ENCODE measurements around the gene CAPS2.

CAPS2 gene

DNA sequence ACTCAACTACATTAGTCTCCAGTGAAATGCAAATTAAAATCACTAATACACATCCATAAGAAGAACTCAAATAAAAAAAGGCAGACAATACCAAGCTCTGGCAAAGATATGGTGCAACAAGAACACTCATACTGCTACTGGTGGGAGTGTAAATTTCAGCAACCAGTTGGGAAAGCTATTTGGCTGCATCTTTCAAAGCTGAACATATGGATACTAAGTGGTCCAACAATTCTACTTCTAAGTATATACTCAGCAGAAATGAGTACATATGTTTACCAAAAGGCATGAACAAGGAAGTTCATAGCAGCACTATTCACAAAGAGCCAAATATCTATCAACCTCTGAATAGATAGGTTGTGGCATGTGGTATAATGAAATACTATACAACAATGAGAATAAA lies 27.3 kb downstream of the CAPS2 start:
- DNase-seq = no peak

DNA sequence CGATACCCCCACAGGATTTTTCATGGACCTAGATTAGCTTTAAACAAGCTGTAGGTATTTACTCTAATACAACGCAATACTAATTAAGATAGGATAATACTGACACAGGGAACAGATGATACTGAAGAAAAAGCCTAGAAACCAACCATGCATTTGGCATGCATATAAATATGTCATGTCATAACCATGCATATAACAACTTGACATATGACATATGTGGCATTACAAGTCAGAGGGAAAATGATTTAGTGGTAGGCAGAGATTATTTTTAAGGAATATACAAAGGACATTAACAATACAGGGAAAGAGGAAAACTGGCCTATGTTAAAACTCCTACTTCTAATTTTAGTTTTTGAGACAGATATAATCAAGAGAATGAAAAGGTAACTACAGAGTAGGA lies 27.9 kb downstream of the CAPS2 start:
- no peak for DNase-seq

DNA sequence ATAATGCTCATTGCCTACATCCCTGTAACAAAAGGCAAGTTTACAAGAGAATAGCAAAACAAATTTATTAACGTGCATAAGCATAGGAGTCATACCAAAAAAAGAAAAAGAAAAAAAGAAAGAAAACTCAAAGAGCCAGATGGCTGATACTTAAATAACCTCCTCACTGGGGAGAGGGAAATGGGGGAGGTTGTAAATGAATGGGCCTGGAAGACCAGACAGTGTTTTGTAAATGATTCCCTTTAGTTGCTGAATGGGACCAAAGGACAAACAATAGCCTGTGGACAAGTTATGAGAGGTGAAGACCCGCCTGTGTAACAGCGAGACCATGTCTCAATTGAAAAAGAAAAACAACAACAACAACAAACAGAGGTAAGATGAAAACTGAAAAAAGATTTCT lies 35.3 kb downstream of the CAPS2 start:
- DNase-seq = no peak

DNA sequence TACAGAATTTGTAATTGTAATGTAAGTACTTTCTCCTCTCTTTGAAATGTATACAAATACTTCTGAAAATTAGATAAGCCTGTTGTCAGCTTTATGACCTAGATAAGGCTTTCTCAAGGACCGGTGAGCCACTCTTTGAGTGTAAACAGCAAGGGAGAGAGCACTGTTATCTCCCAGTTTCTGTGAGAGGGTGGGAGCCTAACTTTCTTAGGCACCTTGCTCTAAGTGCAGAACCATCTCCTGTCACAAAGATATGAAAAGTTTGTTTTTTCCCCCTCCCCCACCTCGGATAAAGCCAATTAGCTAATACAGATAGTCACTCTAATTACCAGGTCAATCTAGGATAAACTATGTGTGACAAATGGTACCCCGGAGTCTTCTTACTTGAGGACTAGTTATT lies 35.8 kb downstream of the CAPS2 start:
- DNase-seq = no peak

GRCh38 chr12:75291014-75291413 lies 39.1 kb downstream of the CAPS2 start:
- no peak for DNase-seq

DNA sequence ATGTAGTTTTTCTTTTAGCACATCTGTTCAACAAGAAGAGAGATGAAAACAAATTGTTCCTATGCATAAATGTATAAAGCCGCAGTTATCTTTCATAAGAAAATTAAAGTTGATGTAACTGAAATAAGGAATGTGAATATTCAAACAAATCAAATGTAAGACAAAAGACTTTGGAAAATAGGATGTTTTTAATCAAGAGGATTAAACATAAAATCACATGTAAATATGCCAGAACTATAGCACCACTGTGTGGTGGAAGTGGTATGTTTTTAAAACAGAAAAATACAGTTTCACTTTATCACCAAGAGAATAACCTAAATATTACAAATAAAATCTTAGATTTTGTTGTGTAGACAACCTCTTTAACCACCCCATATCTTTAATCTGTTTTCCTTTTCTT lies 40.4 kb downstream of the CAPS2 start:
- DNase-seq = no peak

GRCh38 chr12:75288860-75289259 lies 41.3 kb downstream of the CAPS2 start:
- no peak for DNase-seq

DNA sequence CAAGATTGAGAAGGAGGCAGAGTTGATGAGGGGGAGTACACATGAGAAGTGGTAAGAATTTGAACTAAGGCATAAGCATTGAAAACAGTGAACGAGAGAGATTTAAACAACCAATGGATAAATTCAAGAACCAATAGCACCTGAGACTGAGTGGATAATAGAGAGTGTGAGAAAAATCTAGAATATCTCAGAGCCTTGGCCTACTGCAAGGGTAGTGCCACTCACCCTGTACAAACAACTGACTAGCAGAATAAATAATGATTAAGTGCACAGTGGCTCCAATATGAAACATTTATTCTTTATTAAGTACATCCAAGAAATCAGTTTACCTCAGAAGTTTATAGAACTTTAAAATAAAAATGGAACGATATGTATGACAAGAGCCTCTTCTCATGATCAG lies 54.4 kb downstream of the CAPS2 start:
- DNase-seq = no peak

DNA sequence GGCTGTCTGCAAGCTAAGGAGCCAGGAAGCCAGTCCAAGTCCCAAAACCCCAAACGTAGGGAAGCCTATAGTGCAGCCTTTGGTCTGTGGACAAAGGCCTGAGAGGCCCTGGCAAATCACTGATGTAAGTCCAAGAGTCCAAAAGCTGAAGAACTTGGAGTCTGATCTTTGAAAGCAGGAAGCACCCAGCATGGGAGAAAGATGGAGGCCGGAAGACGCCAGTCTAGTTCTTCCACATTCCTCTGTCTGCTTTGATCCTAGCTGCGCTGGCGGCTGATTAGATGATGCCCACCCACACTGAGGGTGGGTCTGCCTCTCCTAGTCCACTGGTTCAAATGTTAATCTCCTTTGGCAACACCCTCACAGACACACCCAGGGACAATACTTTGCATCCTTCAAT lies 58.5 kb downstream of the CAPS2 start:
- DNase-seq = no peak

DNA sequence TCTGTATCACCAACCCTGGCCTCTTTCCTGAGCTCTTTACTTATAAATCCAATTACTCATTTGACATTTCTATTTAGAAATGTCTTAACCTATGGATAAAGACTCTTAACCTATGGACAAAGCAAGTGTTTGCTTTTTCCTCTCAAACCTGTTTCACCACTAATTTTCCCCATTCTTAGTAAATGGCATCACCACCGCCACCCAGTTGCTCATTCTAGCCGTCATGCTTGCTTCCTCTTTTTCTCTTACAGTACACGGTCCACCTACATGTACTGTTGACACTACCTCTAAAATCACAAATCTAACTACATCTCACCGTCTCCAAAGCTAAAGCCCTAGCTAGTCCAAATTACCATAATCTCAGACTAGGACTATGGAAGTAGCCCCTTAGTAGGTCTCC lies 60.0 kb downstream of the CAPS2 start:
- no peak for DNase-seq

DNA sequence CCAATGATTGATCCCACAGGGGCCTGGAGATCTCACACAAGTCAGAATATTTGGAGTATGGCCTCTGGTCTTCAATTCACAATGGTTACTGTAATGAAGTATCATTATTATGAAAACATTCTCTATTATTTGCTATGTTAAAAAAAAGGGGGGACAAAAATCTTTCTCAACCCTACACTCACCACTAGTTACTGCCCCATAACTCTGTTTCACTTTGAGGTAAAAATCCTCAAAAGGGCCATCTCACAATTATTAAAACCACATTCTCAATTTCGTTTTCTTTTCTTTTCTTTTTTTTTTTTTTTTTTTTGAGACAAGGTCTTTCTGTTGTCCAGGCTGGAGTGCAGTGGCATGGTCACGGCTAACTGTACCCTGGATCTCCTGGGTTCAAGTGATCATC lies 60.9 kb downstream of the CAPS2 start:
- no peak for DNase-seq

GRCh38 chr12:75260316-75260715 lies 69.8 kb downstream of the CAPS2 start:
- no peak for DNase-seq

DNA sequence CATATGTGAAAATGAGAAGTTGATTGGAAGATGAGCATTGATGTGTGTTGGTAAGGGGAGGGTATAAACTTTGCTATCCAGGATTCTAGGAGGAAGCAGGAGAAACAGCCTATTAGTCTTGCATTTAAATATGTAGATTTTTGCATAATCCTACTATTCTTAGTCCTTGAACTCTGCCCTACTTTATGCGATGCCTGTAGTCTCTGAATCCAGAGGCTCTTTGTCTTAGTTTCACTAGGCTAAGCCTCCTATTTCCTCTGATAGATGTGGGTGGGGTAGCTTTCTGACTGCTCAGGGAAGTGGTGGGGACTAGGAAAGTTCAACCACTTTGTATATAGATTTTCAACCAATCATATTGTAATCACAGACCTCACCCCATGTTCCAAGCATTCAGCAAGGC lies 71.0 kb downstream of the CAPS2 start:
- no peak for DNase-seq

- DNase-seq = no peak
These were observed 72.6 kb downstream of the CAPS2 start for GRCh38 chr12:75257510-75257909.

GRCh38 chr12:75245108-75245507 lies 85.0 kb downstream of the CAPS2 start:
- DNase-seq = no peak

DNA sequence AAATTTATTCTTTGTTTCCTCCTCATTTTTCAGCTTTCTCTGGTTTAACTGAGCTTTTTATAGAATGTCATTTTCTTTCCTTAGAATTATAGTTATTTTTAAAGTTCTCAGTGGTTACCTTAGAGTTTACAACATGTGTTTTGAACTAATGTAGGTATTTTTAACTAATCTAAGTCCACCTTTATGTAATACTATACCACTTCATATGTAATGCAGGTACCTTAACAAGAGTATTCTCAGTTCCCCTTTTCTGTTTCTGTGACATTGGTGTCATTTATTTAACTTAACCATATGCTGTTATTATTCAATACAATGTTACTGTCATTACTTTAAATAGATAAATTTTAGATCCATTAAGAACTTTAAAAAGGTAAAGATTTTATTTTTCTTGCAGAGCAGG lies 90.1 kb downstream of the CAPS2 start:
- DNase-seq = no peak

DNA sequence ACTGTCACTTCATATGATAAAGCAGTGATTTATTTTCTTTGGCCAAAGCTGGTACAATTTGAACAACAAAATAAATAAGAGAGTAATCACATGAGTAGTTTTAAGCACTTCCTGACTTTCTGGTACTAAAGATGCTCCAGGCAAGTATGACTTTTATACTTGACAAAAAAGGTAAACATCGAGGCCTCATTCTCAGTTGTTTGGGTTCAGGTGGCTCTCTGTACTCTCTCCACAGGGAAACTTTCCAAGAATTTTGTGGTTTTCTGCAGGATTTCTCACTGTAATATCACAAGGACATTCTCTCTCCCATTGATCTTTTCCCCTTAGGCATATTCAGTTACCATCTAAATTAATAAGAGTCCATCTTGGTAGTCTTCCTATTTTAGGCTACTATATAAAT lies 93.9 kb downstream of the CAPS2 start:
- no peak for DNase-seq

- no peak for DNase-seq
These were observed 103.0 kb downstream of the CAPS2 start for GRCh38 chr12:75227132-75227531.
